ENCODE results near the gene MEX3A.

GRCh38 chr1:156120318-156120717 lies 38.1 kb upstream of the MEX3A start:
- TF ChIP-seq, protein P1, sequence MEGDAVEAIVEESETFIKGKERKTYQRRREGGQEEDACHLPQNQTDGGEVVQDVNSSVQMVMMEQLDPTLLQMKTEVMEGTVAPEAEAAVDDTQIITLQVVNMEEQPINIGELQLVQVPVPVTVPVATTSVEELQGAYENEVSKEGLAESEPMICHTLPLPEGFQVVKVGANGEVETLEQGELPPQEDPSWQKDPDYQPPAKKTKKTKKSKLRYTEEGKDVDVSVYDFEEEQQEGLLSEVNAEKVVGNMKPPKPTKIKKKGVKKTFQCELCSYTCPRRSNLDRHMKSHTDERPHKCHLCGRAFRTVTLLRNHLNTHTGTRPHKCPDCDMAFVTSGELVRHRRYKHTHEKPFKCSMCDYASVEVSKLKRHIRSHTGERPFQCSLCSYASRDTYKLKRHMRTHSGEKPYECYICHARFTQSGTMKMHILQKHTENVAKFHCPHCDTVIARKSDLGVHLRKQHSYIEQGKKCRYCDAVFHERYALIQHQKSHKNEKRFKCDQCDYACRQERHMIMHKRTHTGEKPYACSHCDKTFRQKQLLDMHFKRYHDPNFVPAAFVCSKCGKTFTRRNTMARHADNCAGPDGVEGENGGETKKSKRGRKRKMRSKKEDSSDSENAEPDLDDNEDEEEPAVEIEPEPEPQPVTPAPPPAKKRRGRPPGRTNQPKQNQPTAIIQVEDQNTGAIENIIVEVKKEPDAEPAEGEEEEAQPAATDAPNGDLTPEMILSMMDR (IDR thresholded peaks at IDR 0.05), result no peak
- no peak for TF ChIP-seq POLR2A (IDR thresholded peaks at IDR 0.05)
